Memory B cell (primary cell): ENCODE results near the gene KHDRBS1.

Source experiments
- ATAC-seq: fragments of 150-1000 bp; cut with Tn5 transposase; 2 replicates; pipeline ENCODE4 v1.10.0; 2021; ENCODE audit warnings: low read depth, mild to moderate bottlenecking, moderate library complexity
- DNase-seq, 2 donors: peaks; one replicate each; pipeline ENCODE4 v3.0.0; 2022; ENCODE audit warnings: low spot score in 2 of 2
- H3K27ac Mint-ChIP-seq: one replicate; pipeline ENCODE4 v1.8.0; 2022; ENCODE audit warnings: mild to moderate bottlenecking, moderate library complexity, mixed read lengths
- H3K27me3 Mint-ChIP-seq: one replicate; pipeline ENCODE4 v1.8.0; 2022; ENCODE audit warnings: mixed read lengths
- H3K36me3 Mint-ChIP-seq: one replicate; pipeline ENCODE4 v1.8.0; 2022; ENCODE audit warnings: mild to moderate bottlenecking, mixed read lengths
- H3K4me1 Mint-ChIP-seq: one replicate; pipeline ENCODE4 v1.8.0; 2022; ENCODE audit warnings: mixed read lengths
- H3K4me3 Mint-ChIP-seq: one replicate; pipeline ENCODE4 v1.8.0; 2022; ENCODE audit warnings: mild to moderate bottlenecking, moderate library complexity, mixed read lengths
- H3K9me3 Mint-ChIP-seq: one replicate; pipeline ENCODE4 v1.8.0; 2022; ENCODE audit warnings: mixed read lengths

Gene KHDRBS1

DNA sequence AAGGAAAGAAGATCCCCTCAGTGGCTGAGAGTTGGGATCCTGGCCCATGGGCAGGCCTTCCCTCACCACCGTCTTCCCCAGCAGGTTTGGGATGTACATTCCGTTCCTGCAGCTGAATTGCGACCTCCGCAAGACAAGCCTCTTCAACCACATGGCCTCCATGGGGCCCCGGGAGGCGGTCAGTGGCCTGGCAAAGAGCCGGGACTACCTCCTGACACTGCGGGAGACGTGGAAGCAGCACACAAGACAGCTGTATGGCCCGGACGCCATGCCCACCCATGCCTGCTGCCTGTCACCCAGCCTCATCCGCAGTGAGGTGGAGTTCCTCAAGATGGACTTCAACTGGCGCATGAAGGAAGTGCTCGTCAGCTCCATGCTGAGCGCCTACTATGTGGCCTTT lies 77.9 kb downstream of the KHDRBS1 start:
- DNase-seq (no peak), ATAC-seq (no peak)
- no peaks in the 10 kb centered on the region for H3K27me3 Mint-ChIP-seq
- no peaks in the 10 kb centered on the region for H3K9me3 Mint-ChIP-seq
- no peaks in the 10 kb centered on the region for H3K4me1 Mint-ChIP-seq
- H3K27ac Mint-ChIP-seq, result no peak overlapping the region
- no peak overlapping the region for H3K4me3 Mint-ChIP-seq
- peaks cover 20% of the 10 kb centered on the region for H3K36me3 Mint-ChIP-seq
